Gastrocnemius medialis (tissue), 4 donors: ENCODE results near the gene RAD23B.

Experiments
- POLR2A ChIP-seq, 2 donors: fragments of 450-650 bp; IDR thresholded peaks; one replicate each; pipeline ENCODE4 v1.6.1; 2017; ENCODE audit warnings: antibody characterized with exemption in 2 of 2, mild to moderate bottlenecking in 2 of 2, moderate library complexity in 2 of 2
- TF ChIP-seq, protein P1 (sequence below), 5 experiments: fragments of 450-650 bp in 3 of 5; fragments of 200-600 bp in 2 of 5; sonication (generic) in 2 of 5; IDR thresholded peaks in 4 of 5; conservative IDR thresholded peaks in 1 of 5; 1 replicate in 4 of 5; 2 replicates in 1 of 5; pipeline ENCODE4 v1.5.1; 2016 to 2019; ENCODE audit warnings: antibody characterized with exemption in 5 of 5, mild to moderate bottlenecking in 3 of 5, moderate library complexity in 3 of 5

DNA sequence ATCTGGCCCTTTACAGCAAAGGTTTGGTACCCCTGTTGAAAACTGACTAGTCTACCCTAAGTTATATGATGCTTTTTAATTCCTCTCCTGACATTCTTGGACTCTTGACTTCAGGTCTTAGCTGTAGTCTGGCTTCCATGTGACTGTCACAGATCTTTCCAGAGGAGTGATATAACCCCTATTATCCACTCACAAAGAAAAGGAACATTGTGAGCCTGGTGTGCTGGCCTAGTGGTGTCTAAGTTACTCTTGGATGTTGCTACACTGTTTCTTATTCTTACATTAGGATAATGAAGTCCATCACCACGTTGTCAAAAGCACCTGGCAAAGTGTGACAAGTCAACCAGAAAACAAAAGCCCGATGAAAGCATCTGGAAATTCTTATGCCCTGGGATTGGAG lies 49.8 kb downstream of the RAD23B start:
- no peak for TF ChIP-seq POLR2A (IDR thresholded peaks at IDR 0.05)
- TF ChIP-seq, protein P1, sequence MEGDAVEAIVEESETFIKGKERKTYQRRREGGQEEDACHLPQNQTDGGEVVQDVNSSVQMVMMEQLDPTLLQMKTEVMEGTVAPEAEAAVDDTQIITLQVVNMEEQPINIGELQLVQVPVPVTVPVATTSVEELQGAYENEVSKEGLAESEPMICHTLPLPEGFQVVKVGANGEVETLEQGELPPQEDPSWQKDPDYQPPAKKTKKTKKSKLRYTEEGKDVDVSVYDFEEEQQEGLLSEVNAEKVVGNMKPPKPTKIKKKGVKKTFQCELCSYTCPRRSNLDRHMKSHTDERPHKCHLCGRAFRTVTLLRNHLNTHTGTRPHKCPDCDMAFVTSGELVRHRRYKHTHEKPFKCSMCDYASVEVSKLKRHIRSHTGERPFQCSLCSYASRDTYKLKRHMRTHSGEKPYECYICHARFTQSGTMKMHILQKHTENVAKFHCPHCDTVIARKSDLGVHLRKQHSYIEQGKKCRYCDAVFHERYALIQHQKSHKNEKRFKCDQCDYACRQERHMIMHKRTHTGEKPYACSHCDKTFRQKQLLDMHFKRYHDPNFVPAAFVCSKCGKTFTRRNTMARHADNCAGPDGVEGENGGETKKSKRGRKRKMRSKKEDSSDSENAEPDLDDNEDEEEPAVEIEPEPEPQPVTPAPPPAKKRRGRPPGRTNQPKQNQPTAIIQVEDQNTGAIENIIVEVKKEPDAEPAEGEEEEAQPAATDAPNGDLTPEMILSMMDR (IDR thresholded peaks at IDR 0.05 in 4 of 5, conservative IDR thresholded peaks at IDR 0.05 in 1 of 5): no peak
